OCI-LY3 (cell line): Measurements from ENCODE around the gene SPOCD1.

Experiments
- CTCF ChIP-seq: fragments of 200-600, 300-600 bp; sonication (generic); IDR thresholded peaks from 2 replicates; pipeline ENCODE4 v1.5.1; 2014; ENCODE audit warnings: antibody characterized with exemption, low read length, low read depth
- EZH2phosphoT487 ChIP-seq: fragments of 200-600 bp; shearing (Covaris generic); IDR thresholded peaks from 2 replicates; pipeline ENCODE4 v1.6.1; 2018; ENCODE audit warnings: antibody characterized with exemption, mixed run types, low read depth

DNA sequence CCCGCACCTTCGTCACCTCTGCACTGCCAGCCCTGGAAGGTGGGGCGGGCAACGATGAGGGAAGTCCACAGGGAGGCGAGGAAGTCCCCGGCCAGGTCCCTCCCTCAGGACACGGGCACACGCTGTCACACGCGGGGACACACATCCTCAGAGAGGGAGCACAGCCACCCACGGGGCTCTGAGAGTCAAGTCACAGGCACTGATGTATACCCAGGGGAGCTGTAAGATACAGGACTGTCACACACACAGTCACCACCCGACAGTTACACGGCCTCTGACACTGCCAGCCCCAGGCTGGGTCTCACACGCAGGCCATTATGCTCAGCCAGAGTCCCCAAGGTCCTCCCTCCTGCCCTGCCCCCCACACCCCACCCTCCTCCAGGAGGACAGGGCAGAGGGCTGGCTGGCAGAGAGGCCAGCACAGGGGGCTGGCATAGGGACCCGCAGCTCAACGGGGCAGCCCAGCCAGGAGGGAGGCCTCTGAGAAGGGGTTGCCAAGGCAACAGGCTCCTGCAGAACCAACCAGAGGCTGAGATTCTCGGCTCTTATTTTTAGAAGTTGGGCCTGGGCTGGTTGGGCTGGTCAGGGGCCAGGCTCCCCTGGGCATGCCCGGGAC is 34.0 kb downstream of the SPOCD1 start:
- TF ChIP-seq CTCF (no peak), EZH2phosphoT487 (no peak)
